Osteoblast (primary cell): ENCODE data around the gene NHLRC4. TPM values are rescaled to one million over a fixed set of nuclear protein-coding genes. Genes with fewer than 3 reads are reported as not detected.

ENCODE experiments used
- DNase-seq: peaks from one replicate; pipeline ENCODE4 v3.0.0; 2011; ENCODE audit warnings: low spot score, mixed read lengths; ENCODE audit not compliant: insufficient read length; ENCODE audit errors: missing footprints
- H2AFZ ChIP-seq: 2 replicates; pipeline ENCODE4 v1.6.0; 2011; ENCODE audit warnings: mild to moderate bottlenecking, low read length
- H3K27ac ChIP-seq: 2 replicates; pipeline ENCODE4 v1.5.1; 2011; ENCODE audit warnings: mild to moderate bottlenecking, low read depth, low read length, moderate library complexity
- H3K27me3 ChIP-seq: 2 replicates; pipeline ENCODE4 v1.6.0; 2012; ENCODE audit warnings: mild to moderate bottlenecking, control low read depth, inconsistent platforms, low read length, moderate library complexity; ENCODE audit not compliant: insufficient read depth
- H3K36me3 ChIP-seq: 2 replicates; pipeline ENCODE4 v1.5.1; 2011; ENCODE audit warnings: mild to moderate bottlenecking, low read length, control low read depth, moderate library complexity; ENCODE audit not compliant: insufficient read depth
- H3K4me1 ChIP-seq: 2 replicates; pipeline ENCODE4 v1.5.1; 2011; ENCODE audit warnings: mild to moderate bottlenecking, low read length, control low read depth, moderate library complexity; ENCODE audit not compliant: insufficient read depth
- H3K4me2 ChIP-seq: 2 replicates; pipeline ENCODE4 v1.6.0; 2011; ENCODE audit warnings: mild to moderate bottlenecking, low read length; ENCODE audit not compliant: insufficient read depth
- H3K4me3 ChIP-seq: fragments of 200-600 bp; sonication (generic); 3 replicates; pipeline ENCODE4 v1.5.1; 2012; ENCODE audit warnings: mild to moderate bottlenecking, low read length, inconsistent platforms; ENCODE audit not compliant: insufficient read depth
- H3K79me2 ChIP-seq: 2 replicates; pipeline ENCODE4 v1.6.0; 2012; ENCODE audit warnings: mild to moderate bottlenecking, low read length, control low read depth, inconsistent platforms; ENCODE audit not compliant: insufficient read depth
- H3K9me3 ChIP-seq: 2 replicates; pipeline ENCODE4 v1.5.1; 2011; ENCODE audit warnings: low read depth, low read length, control low read depth
- H4K20me1 ChIP-seq: 2 replicates; pipeline ENCODE4 v1.6.0; 2012; ENCODE audit warnings: mild to moderate bottlenecking, low read length, control low read depth; ENCODE audit not compliant: insufficient read depth
- CTCF ChIP-seq: IDR thresholded peaks from 2 replicates; pipeline ENCODE4 v1.5.1; 2011; ENCODE audit warnings: mild to moderate bottlenecking, low read depth, low read length, moderate library complexity; ENCODE audit errors: extremely low read depth
- total RNA-seq: library from RNA; depleted of rRNA; stranded (reverse); fragments of >200 nt; gene quantifications from 2 replicates; pipeline ENCODE4 v1.2.3, GENCODE V29; 2012

Gene NHLRC4
- total RNA-seq, 1 donor = 2.2 TPM

GRCh38 chr16:588889-589657, 22.3 kb downstream of the NHLRC4 start:
- Histone ChIP-seq H3K9me3 (no peaks in the 10 kb centered on the region), H3K4me1 (peaks cover 37% of the 10 kb centered on the region), H3K27me3 (no peaks in the 10 kb centered on the region), H2AFZ (peak overlapping the region; percentile 79), H3K4me2 (peak overlapping the region; percentile 90), H3K27ac (peak overlapping the region; percentile 88), H4K20me1 (peaks cover 42% of the 10 kb centered on the region), H3K79me2 (peaks cover 55% of the 10 kb centered on the region), H3K4me3 (peak overlapping the region; percentile 97), H3K36me3 (no peaks in the 10 kb centered on the region)
- no peak for TF ChIP-seq CTCF
- DNase-seq = peak; percentile 100

- Histone ChIP-seq H3K79me2 (peaks cover 61% of the 10 kb centered on the region), H3K27ac (peak within 1 kb of the TSS; percentile 88), H3K4me2 (peak within 1 kb of the TSS; percentile 90), H3K27me3 (no peaks in the 10 kb centered on the region), H4K20me1 (peaks cover 46% of the 10 kb centered on the region), H3K9me3 (no peaks in the 10 kb centered on the region), H3K4me3 (peak within 1 kb of the TSS; percentile 97), H3K36me3 (no peaks in the 10 kb centered on the region), H3K4me1 (peaks cover 37% of the 10 kb centered on the region), H2AFZ (peak within 1 kb of the TSS; percentile 79)
- TF ChIP-seq CTCF = no peak
- DNase-seq = peak; percentile 100
These were observed 22.9 kb downstream of the NHLRC4 start, which contains the start of gene RAB40C for GRCh38 chr16:589658-590187. RAB40C (plus strand) TSS chr16:590066; CDS start chr16:590292, 226 bp downstream.

- Histone ChIP-seq H3K27ac (peak overlapping the region; percentile 51), H3K4me3 (peak overlapping the region; percentile 97), H2AFZ (peak overlapping the region; percentile 59), H3K4me1 (peaks cover 37% of the 10 kb centered on the region), H3K27me3 (no peaks in the 10 kb centered on the region), H3K79me2 (peaks cover 65% of the 10 kb centered on the region), H3K4me2 (peak overlapping the region; percentile 81), H3K36me3 (no peaks in the 10 kb centered on the region), H3K9me3 (no peaks in the 10 kb centered on the region), H4K20me1 (peaks cover 51% of the 10 kb centered on the region)
- DNase-seq = peak; percentile 93
- TF ChIP-seq CTCF = no peak
These were observed 23.5 kb downstream of the NHLRC4 start for GRCh38 chr16:590188-590814.

- Histone ChIP-seq H2AFZ (no peak overlapping the region), H3K36me3 (no peaks in the 10 kb centered on the region), H3K27me3 (no peaks in the 10 kb centered on the region), H4K20me1 (peaks cover 53% of the 10 kb centered on the region), H3K4me1 (peaks cover 33% of the 10 kb centered on the region), H3K27ac (peak overlapping the region; percentile 51), H3K79me2 (peaks cover 68% of the 10 kb centered on the region), H3K9me3 (no peaks in the 10 kb centered on the region), H3K4me3 (peak overlapping the region; percentile 97), H3K4me2 (peak overlapping the region; percentile 81)
- no peak for DNase-seq
- no peak for TF ChIP-seq CTCF
These were observed 24.0 kb downstream of the NHLRC4 start for GRCh38 chr16:590815-591200.
